H1 (cell line): ENCODE measurements around the gene PLEKHN1. TPM values are rescaled to one million over a fixed set of nuclear protein-coding genes. Genes with fewer than 3 reads are reported as not detected.
A peak's percentile ranks its signal among the peaks of the same experiment; 100 is the strongest.

Experiments used
- CTCF ChIA-PET: fragments of 300-600 bp; sonication (Branson Sonifier 250); formaldehyde crosslinking; loops from one replicate; lab custom pipeline; 2021; ENCODE audit not compliant: partially characterized antibody; lab: Charles Lee
- POLR2A ChIA-PET: fragments of 300-600 bp; sonication (Branson Sonifier 250); formaldehyde crosslinking; loops from one replicate; lab custom pipeline; 2021; ENCODE audit warnings: inconsistent platforms; ENCODE audit not compliant: partially characterized antibody; lab: Charles Lee
- DNase-seq, 2 experiments: peaks; one replicate each; pipeline versions ENCODE4 v3.0.0 to v3.0.0-alpha.2; 2010 to 2022; ENCODE audit warnings: low spot score in 2 of 2, low read depth in 1 of 2, mixed read lengths in 1 of 2
- FAIRE-seq: peaks from 2 replicates; lab custom pipeline; 2011; peaks lifted over from hg19 to GRCh38; lab: Jason Lieb, UNC
- H2AFZ ChIP-seq: 2 replicates; pipeline ENCODE4 v1.8.1; 2012; ENCODE audit warnings: low read length, inconsistent platforms
- H2AK5ac ChIP-seq: 2 replicates; pipeline ENCODE4 v1.6.1; 2013; ENCODE audit warnings: low read depth, low read length
- H2BK120ac ChIP-seq: replicated peaks from 2 replicates; pipeline ENCODE3; 2013; ENCODE audit warnings: low read depth, low read length, inconsistent platforms
- H2BK12ac ChIP-seq: 2 replicates; pipeline ENCODE4 v1.6.1; 2013; ENCODE audit warnings: low read depth, low read length
- H2BK15ac ChIP-seq: 2 replicates; pipeline ENCODE4 v1.6.1; 2013; ENCODE audit warnings: low read length
- H2BK20ac ChIP-seq: 2 replicates; pipeline ENCODE4 v1.6.1; 2013; ENCODE audit warnings: low read length
- H2BK5ac ChIP-seq: 2 replicates; pipeline ENCODE4 v1.6.1; 2013; ENCODE audit warnings: low read depth, low read length
- H3K14ac ChIP-seq: 2 replicates; pipeline ENCODE4 v1.6.1; 2013; ENCODE audit warnings: inconsistent platforms; ENCODE audit not compliant: insufficient read length
- H3K18ac ChIP-seq: 2 replicates; pipeline ENCODE4 v1.6.1; 2013; ENCODE audit warnings: low read length; ENCODE audit errors: extremely low read depth
- H3K23ac ChIP-seq: 2 replicates; pipeline ENCODE4 v1.6.1; 2013; ENCODE audit warnings: inconsistent platforms; ENCODE audit not compliant: insufficient read length
- H3K23me2 ChIP-seq: 2 replicates; pipeline ENCODE4 v1.6.1; 2013; ENCODE audit warnings: low read depth, low read length
- H3K27ac ChIP-seq: 2 replicates; pipeline ENCODE4 v1.6.1; 2011; ENCODE audit warnings: low read depth, low read length, inconsistent platforms
- H3K27me3 ChIP-seq, 4 experiments: replicated peaks in 1 of 4; 1 replicate in 1 of 4; 2 replicates in 3 of 4; pipeline versions ENCODE4 v1.6.1 to v1.8.1; 2011 to 2013; ENCODE audit warnings: low read length in 3 of 4, mild to moderate bottlenecking in 3 of 4, inconsistent platforms in 2 of 4, mixed read lengths in 2 of 4, moderate library complexity in 1 of 4; ENCODE audit not compliant: control insufficient read depth in 3 of 4, insufficient read depth in 3 of 4; ENCODE audit errors: extremely low read depth in 1 of 4
- H3K36me3 ChIP-seq, 4 experiments: 2 replicates each; pipeline versions ENCODE4 v1.6.1 to v1.8.1; 2011 to 2013; ENCODE audit warnings: mild to moderate bottlenecking in 4 of 4, low read length in 3 of 4, moderate library complexity in 2 of 4, control low read depth in 1 of 4, inconsistent platforms in 1 of 4; ENCODE audit not compliant: insufficient read depth in 4 of 4, control insufficient read depth in 2 of 4
- H3K4ac ChIP-seq: replicated peaks from 2 replicates; pipeline ENCODE3; 2013; ENCODE audit warnings: low read length, low read depth, mixed read lengths, inconsistent platforms; ENCODE audit not compliant: insufficient read length
- H3K4me1 ChIP-seq, 4 experiments: replicated peaks in 1 of 4; 1 replicate in 1 of 4; 2 replicates in 3 of 4; pipeline versions ENCODE4 v1.6.1 to v1.8.1; 2011 to 2013; ENCODE audit warnings: low read length in 3 of 4, inconsistent platforms in 2 of 4, mixed read lengths in 1 of 4; ENCODE audit not compliant: insufficient read depth in 4 of 4, control insufficient read depth in 3 of 4
- H3K4me2 ChIP-seq, 2 experiments: 2 replicates each; pipeline versions ENCODE4 v1.6.1 to v1.8.1; 2011 to 2013; ENCODE audit warnings: low read depth in 2 of 2, low read length in 2 of 2, control low read depth in 1 of 2, inconsistent platforms in 1 of 2, mild to moderate bottlenecking in 1 of 2; ENCODE audit not compliant: insufficient read depth in 1 of 2
- H3K4me3 ChIP-seq, 4 experiments: fragments of 200-600, 300-600 bp in 1 of 4; sonication (generic), shearing (Covaris generic), sonication (Bioruptor Twin) in 1 of 4; 2 replicates each; pipeline versions ENCODE4 v1.5.1 to v1.8.1; 2011 to 2016; ENCODE audit warnings: low read length in 4 of 4, low read depth in 3 of 4, control low read depth in 2 of 4, inconsistent platforms in 2 of 4, mild to moderate bottlenecking in 2 of 4, mixed read lengths in 1 of 4, moderate library complexity in 1 of 4; ENCODE audit not compliant: insufficient read depth in 2 of 4; ENCODE audit errors: extremely low read depth in 1 of 4
- H3K56ac ChIP-seq: replicated peaks from 2 replicates; pipeline ENCODE3; 2013; ENCODE audit warnings: low read depth, mild to moderate bottlenecking, mixed read lengths, low read length, inconsistent platforms; ENCODE audit not compliant: insufficient read length
- H3K79me1 ChIP-seq: 2 replicates; pipeline ENCODE4 v1.6.1; 2013; ENCODE audit warnings: low read depth, low read length, control low read depth
- H3K79me2 ChIP-seq, 2 experiments: 2 replicates each; pipeline versions ENCODE4 v1.6.1 to v1.8.1; 2012 to 2013; ENCODE audit warnings: low read length in 2 of 2, mild to moderate bottlenecking in 2 of 2, inconsistent platforms in 1 of 2; ENCODE audit not compliant: insufficient read depth in 2 of 2, control insufficient read depth in 1 of 2
- H3K9ac ChIP-seq, 4 experiments: replicated peaks in 1 of 4; 1 replicate in 1 of 4; 2 replicates in 3 of 4; pipeline versions ENCODE4 v1.6.1 to v1.8.1; 2011 to 2013; ENCODE audit warnings: low read depth in 3 of 4, low read length in 3 of 4, control low read depth in 2 of 4, mild to moderate bottlenecking in 2 of 4, moderate library complexity in 2 of 4, inconsistent platforms in 1 of 4; ENCODE audit errors: extremely low read depth in 1 of 4
- H3K9me3 ChIP-seq, 2 experiments: 2 replicates each; pipeline versions ENCODE4 v1.6.1 to v1.8.1; 2012 to 2013; ENCODE audit warnings: mild to moderate bottlenecking in 2 of 2, moderate library complexity in 2 of 2, control low read depth in 1 of 2, inconsistent platforms in 1 of 2, low read depth in 1 of 2, low read length in 1 of 2, mixed read lengths in 1 of 2; ENCODE audit not compliant: insufficient read depth in 2 of 2
- H4K20me1 ChIP-seq, 2 experiments: replicated peaks in 1 of 2; 2 replicates each; pipeline versions ENCODE3 to v1.8.1; 2011 to 2013; ENCODE audit warnings: inconsistent platforms in 2 of 2, low read length in 2 of 2, mild to moderate bottlenecking in 1 of 2; ENCODE audit not compliant: insufficient read depth in 2 of 2, control insufficient read depth in 1 of 2
- H4K5ac ChIP-seq: 2 replicates; pipeline ENCODE4 v1.6.1; 2013; ENCODE audit warnings: low read length, low read depth, mixed read lengths, inconsistent platforms; ENCODE audit not compliant: insufficient read length
- H4K8ac ChIP-seq: 2 replicates; pipeline ENCODE4 v1.8.0; 2013; ENCODE audit warnings: mild to moderate bottlenecking, moderate library complexity, low read length, inconsistent platforms; ENCODE audit not compliant: insufficient read depth; ENCODE audit errors: extremely low read depth
- H4K91ac ChIP-seq: replicated peaks from 2 replicates; pipeline ENCODE3; 2013; ENCODE audit warnings: low read length, mixed read lengths, inconsistent platforms; ENCODE audit not compliant: insufficient read length
- ASH2L ChIP-seq: fragments of 200-600, 300-600 bp; sonication (generic); IDR thresholded peaks from one replicate; pipeline ENCODE4 v1.7.1; 2017; ENCODE audit warnings: low read length
- BCL11A ChIP-seq, 2 experiments: IDR thresholded peaks; one replicate each; pipeline ENCODE4 v1.6.1; 2011; ENCODE audit warnings: low read depth in 2 of 2, low read length in 2 of 2, mild to moderate bottlenecking in 2 of 2
- CTBP2 ChIP-seq: IDR thresholded peaks from 2 replicates; pipeline ENCODE4 v1.7.0; 2011; ENCODE audit warnings: borderline replicate concordance, mild to moderate bottlenecking, moderate library complexity, mixed read lengths, low read length; ENCODE audit not compliant: insufficient read depth, insufficient read length
- KDM1A ChIP-seq: fragments of 200-600, 300-600 bp; sonication (generic); IDR thresholded peaks from 2 replicates; pipeline ENCODE4 v1.7.1; 2016; ENCODE audit warnings: mild to moderate bottlenecking, low read length, borderline replicate concordance
- KDM4A ChIP-seq: IDR thresholded peaks from one replicate; pipeline ENCODE4 v1.7.1; 2012; ENCODE audit warnings: low read depth, mild to moderate bottlenecking, moderate library complexity, low read length, inconsistent platforms; ENCODE audit not compliant: severe bottlenecking
- POU5F1 ChIP-seq: IDR thresholded peaks from 2 replicates; pipeline ENCODE4 v1.6.1; 2011; ENCODE audit warnings: low read depth, mild to moderate bottlenecking, low read length, moderate library complexity
- SIN3A ChIP-seq, 2 experiments: IDR thresholded peaks in 1 of 2; conservative IDR thresholded peaks in 1 of 2; 2 replicates each; pipeline ENCODE4 v1.6.1; 2011 to 2012; ENCODE audit warnings: low read length in 2 of 2, improper control_type of control experiment in 1 of 2, low read depth in 1 of 2, mild to moderate bottlenecking in 1 of 2
- SRF ChIP-seq: IDR thresholded peaks from 2 replicates; pipeline ENCODE4 v1.6.1; 2011; ENCODE audit warnings: mild to moderate bottlenecking, low read depth, low read length, moderate library complexity
- WGBS, 2 experiments: shearing (Covaris generic) in 1 of 2; methylation state at CpG; one replicate each; pipeline versions ENCODE4 v1.1.6 to v1.1.7; 2013 to 2015; ENCODE audit warnings: low lambda C conversion rate in 2 of 2, mixed read lengths in 2 of 2, inconsistent platforms in 1 of 2, low coverage in 1 of 2, missing lambda C conversion rate in 1 of 2; ENCODE audit not compliant: insufficient replicate concordance in 2 of 2, insufficient coverage in 1 of 2, insufficient read length in 1 of 2; ENCODE audit errors: extremely low coverage in 1 of 2, missing lambda C conversion rate in 1 of 2; 5-methylcytosine and 5-hydroxymethylcytosine counted together
- polyA plus RNA-seq, 7 experiments: library from polyadenylated mRNA; depleted of rRNA in 3 of 7; stranded (reverse) in 5 of 7; unstranded in 2 of 7; fragments of >200 nt in 5 of 7; fragments of 200-250 nt in 2 of 7; gene quantifications; 1 replicate in 5 of 7; 2 replicates in 1 of 7; 4 replicates in 1 of 7; pipeline versions ENCODE4 v1.2.1 to v1.2.3, GENCODE V29; 2011 to 2013; ENCODE audit warnings: missing spikeins in 2 of 7, mixed read lengths in 2 of 7
- total RNA-seq: library from RNA; stranded (reverse); fragmentation: NEBNext Ultra II Directional; extraction: Animal tissue kit (Norgen Biotek cat#: 25700); gene quantifications from 2 replicates; pipeline ENCODE4 v1.2.1, GENCODE V29; 2021
- TF ChIP-seq, protein P1 (sequence below): IDR thresholded peaks from 2 replicates; pipeline ENCODE4 v1.6.1; 2012; ENCODE audit warnings: inconsistent platforms
- TF ChIP-seq, protein P2 (sequence below): IDR thresholded peaks from 2 replicates; pipeline ENCODE4 v1.6.1; 2012; ENCODE audit warnings: inconsistent platforms

PLEKHN1 gene
- total and polyA plus RNA-seq, 2 of the 8 experiments (the other 6 are each of a cell fraction or from before 2014, with no cell fraction given) = 0.39 to 1.5 TPM

DNA sequence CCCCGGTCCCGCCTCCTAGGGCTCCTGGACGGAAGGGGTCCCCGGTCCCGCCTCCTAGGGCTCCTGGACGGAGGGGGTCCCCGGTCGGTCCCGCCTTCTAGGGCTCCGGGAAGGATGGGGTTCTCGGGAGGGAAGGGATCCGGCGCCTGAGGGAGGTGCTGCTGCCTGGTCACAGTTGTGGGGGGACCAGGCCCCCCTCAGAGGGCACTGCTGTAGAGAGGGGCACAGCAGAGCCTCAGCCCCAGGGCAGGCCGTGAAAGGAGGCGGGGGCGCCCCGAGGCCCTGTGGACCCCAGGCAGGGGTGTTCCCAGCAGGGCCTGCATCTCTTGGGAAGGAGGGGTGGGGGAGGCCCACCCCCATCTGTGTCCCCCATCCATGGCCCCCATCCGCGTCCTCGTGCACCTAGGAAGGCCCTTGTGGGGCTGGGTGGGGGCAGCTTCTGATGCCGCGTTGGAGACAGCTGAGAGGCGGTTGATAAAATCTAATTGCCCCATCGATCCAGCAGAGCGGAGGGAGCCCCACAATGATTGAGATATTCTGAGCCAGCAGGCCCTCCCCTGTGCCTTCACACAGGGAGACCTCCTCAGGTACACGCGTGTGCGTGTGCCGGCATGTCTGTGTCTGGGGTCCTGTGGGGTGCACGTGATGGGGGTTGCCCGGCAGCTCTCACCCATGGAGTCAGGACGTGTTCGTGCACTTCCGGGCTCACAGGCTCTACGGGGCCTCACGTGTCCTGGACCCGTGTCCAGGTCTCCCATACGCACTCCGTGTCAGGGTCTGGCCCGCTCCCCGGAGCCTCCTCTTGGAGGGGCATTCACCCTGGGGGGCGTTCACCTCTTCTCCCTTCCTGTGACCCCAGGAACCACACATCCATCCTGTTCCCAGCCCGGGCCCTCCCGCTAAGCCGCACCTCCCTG lies 29.7 kb upstream of the PLEKHN1 start:
- Histone ChIP-seq H3K4me1 (peaks cover 2 to 36% (median 24%) of the 10 kb centered on the region in 4 experiments), H3K18ac (no peak overlapping the region), H3K4me2 (peak overlapping the region in 1 of 2 experiments; percentile 10; a peak in 1 of 4 replicates), H2BK5ac (no peak overlapping the region), H3K14ac (no peak overlapping the region), H3K27ac (no peak overlapping the region), H2BK15ac (no peak overlapping the region), H2AK5ac (no peak overlapping the region), H3K36me3 (peaks cover 0 to 4% (median 0%) of the 10 kb centered on the region in 4 experiments; a peak in 1 of 8 replicates), H3K4ac (no peak overlapping the region), H3K79me2 (no peaks in the 10 kb centered on the region), H3K23ac (no peak overlapping the region), H3K27me3 (peaks cover 70 to 87% (median 84%) of the 10 kb centered on the region in 4 experiments), H4K91ac (no peak overlapping the region), H3K56ac (no peak overlapping the region), H4K5ac (no peak overlapping the region), H2BK120ac (no peak overlapping the region), H2BK12ac (no peak overlapping the region), H3K9ac (no peak overlapping the region), H3K4me3 (no peak overlapping the region), H3K79me1 (no peaks in the 10 kb centered on the region), H4K8ac (0 out of 2 replicates have a peak overlapping the region, but pooled peaks have one; percentile 25), H3K23me2 (peaks cover 3% of the 10 kb centered on the region; the same call in 1 of the 2 replicates), H2BK20ac (no peak overlapping the region), H4K20me1 (peaks cover 12 to 29% of the 10 kb centered on the region in 2 experiments), H3K9me3 (no peaks in the 10 kb centered on the region), H2AFZ (no peak overlapping the region)
- POLR2A ChIA-PET = no interaction called here
- 86% methylated on average over 26 of the region's 45 CpGs; no CpG with 5 or more reads in 1 of the 2 experiments for WGBS, 2 experiments
- FAIRE-seq (no peak), DNase-seq (no peak)
- CTCF ChIA-PET = interaction anchor here (0.8 to 3.5 kb wide), 3 partner anchors 10 to 45 kb away, joined by 3 to 19 read pairs (median 14); partner anchors contain the start of gene PERM1
- TF ChIP-seq CTBP2 (no peak), ASH2L (no peak), KDM4A (no peak), BCL11A (IDR thresholded peaks at IDR 0.05; ENCODE audit: low read depth in 2 of 2, low read length in 2 of 2) (no peak), SIN3A (conservative IDR thresholded peaks at IDR 0.05 in 1 of 2, IDR thresholded peaks at IDR 0.05 in 1 of 2; ENCODE audit: low read depth in 1 of 2, low read length in 2 of 2) (no peak), POU5F1 (no peak), KDM1A (no peak), SRF (no peak)
- TF ChIP-seq, protein P1, sequence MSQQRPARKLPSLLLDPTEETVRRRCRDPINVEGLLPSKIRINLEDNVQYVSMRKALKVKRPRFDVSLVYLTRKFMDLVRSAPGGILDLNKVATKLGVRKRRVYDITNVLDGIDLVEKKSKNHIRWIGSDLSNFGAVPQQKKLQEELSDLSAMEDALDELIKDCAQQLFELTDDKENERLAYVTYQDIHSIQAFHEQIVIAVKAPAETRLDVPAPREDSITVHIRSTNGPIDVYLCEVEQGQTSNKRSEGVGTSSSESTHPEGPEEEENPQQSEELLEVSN = no peak
- TF ChIP-seq, protein P2, sequence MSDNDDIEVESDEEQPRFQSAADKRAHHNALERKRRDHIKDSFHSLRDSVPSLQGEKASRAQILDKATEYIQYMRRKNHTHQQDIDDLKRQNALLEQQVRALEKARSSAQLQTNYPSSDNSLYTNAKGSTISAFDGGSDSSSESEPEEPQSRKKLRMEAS = no peak
